Endometrium (tissue), 2 donors: ENCODE measurements around the gene MYO9A.

Source experiments
- FAIRE-seq: peaks from 2 replicates; lab custom pipeline; 2012; peaks lifted over from hg19 to GRCh38; lab: Jason Lieb, UNC
- donor health status: control.
- donor health status: control.

MYO9A gene

DNA sequence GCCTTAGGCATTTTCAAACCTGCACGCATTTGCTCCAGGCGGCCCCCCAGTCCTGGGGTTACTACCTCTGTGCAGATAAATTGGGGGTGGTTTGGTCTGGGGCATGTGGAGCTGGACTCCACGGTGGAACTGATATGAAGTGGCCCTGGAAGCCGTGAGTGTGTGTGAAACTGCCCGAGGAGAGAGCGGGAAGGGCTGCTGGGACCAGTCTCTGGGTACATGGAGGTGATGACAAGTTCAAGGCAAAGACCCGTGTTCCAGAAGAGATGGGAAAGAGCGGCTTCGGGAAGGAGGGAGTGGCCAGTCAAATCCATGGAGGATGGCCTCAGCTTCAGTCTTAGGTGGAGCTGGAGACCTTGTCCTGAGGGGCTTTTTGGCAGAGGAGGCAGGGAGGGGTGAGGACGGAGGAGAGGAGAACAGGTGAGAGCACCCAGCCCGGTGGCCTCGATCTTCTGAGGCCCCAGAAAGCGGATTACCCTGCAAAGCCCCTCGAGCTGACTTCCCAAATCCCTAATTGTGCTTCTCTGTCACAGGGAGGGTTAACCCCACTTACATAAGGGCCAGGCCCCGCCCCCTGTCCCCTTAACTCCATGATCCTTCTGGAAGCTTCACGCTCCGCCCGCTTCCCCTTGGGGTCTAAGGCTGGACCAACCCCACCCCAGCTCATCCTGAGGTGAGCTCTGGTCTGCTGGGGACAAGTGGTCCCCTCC, 309.5 kb downstream of the MYO9A start:
- no peak for FAIRE-seq

- FAIRE-seq: no peak
Measured at GRCh38 chr15:71807691-71808091, 310.3 kb downstream of the MYO9A start.

DNA sequence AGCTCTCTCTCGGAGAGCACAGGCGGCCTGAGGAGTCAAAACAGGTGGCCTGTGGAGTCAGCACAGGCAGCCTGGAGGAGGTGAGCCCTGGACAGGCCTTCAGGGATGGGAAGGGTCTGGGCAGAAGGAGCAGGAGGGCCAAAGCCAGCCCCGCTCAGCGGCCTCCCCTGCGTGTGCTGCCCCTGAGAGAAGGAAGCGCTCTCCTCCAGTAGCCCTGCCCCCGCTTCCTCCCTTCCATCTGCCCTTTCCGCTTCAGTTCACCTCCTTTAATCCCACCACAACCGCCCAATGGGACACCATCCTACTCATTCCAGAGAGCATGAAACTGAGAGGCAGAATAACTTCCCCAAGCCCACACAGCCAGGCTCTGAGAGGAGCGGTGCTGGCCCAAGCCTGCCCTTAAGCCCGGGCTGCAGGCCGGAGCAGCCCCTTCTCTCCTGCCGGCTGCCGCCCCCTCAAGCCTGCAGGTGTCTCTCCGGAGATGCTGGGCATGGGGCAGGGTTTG, 310.8 kb downstream of the MYO9A start:
- FAIRE-seq: no peak

- no peak for FAIRE-seq
Measured at GRCh38 chr15:71806452-71806931, 311.5 kb downstream of the MYO9A start.

DNA sequence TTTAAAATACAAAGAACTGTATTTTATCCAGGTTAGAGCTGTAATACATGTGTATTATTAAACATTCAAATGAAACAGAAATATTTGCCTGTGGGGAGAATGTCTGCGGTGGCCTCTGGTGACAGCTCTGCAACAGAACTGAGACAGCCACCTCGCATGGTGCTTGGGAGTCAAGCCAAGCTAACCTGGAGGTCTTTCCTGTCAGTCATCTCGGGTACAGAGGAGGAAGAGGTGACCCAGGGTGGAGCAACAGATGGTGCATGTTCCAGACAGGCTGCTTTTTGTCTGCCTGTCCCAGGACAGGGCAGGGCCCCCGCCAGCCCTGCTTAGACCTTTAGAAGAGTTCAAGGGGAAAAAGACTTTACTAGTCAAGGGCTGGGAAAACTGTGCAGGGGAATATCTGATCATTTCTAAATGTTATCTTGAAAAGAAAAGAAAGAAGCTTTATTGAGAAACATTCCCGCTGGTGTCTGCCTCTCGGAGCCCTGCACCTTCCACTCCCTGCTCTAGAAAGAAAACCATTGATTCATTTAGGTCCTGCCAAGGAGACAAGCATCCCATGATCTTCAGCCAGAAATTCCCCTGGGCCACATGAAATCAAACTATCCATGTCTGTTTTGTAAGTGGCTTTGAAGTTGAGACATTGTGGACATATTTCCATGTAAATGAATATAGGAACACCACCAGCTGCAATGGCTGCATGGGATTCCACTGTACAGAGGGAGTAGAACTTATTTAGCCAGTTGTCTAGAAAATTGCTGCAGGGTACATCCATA, 313.1 kb downstream of the MYO9A start:
- FAIRE-seq: no peak

DNA sequence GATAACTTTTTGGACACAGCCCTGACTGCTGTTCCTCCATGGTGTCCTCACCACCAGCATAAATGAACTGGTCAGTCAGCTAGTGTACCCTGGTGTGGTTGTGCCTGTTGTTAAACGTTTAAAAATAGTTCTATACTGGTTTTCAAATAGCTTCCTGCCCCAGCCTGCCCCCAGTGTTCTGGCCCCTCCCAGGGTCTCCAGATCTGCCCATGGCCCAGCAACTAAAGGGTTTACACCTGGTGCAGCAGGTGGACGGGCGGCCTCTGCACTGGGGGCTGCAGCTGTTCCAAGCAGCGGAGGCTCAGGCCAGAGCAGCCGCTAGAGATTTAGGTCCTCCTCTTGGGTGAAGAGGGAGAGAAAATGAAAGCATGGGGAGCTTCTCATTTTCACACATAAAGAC, 313.7 kb downstream of the MYO9A start:
- no peak for FAIRE-seq

DNA sequence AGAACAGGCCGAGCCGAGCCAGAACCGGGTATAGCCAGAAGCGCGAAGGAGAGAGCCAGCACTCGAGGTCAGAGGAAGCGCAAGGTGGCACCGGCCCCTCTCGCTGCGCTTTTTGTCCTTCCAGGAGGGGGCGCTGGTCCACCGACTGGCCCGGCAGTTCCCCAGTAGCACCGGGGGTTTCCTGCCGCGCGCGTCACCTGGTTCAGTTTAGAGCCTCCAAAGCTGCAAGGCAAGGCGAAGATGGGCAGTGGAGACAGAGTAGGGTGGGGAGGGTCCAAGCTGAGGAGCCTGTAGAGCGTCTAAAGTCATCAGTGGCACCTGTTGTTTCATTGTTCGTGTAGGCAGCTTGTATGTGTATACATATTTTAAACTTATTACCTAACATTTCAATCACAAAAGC, 315.2 kb downstream of the MYO9A start:
- no peak for FAIRE-seq

GRCh38 chr15:71801935-71802655, 315.9 kb downstream of the MYO9A start:
- no peak for FAIRE-seq

GRCh38 chr15:71800835-71801745, 316.9 kb downstream of the MYO9A start:
- peak; percentile 90 for FAIRE-seq

- no peak for FAIRE-seq
Measured at GRCh38 chr15:71800190-71800589, 317.8 kb downstream of the MYO9A start.

DNA sequence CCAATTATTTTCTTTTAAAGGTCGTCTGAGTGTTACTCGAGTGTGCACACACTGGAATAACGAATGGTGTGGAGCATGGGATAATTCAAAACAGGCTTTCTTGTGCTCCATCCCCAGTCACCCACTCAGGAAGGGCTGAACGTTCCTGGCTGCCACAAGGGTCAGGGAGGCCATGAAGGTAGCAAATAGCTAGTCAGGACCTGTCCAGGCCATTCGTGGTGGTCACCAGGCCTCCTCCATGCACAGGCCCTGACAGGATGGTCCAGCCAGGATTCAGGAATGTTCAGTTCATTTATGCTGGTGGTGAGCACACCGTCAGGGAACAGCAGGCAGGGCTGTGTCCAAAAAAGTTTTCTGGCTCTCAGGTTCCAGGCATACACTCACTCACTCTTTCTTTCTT, 319.3 kb downstream of the MYO9A start:
- FAIRE-seq: no peak

- no peak for FAIRE-seq
Measured at GRCh38 chr15:71792521-71792920, 325.4 kb downstream of the MYO9A start.

GRCh38 chr15:71791975-71792374, 326.0 kb downstream of the MYO9A start:
- FAIRE-seq: no peak

- no peak for FAIRE-seq
Measured at GRCh38 chr15:71790081-71790480, 327.9 kb downstream of the MYO9A start.

DNA sequence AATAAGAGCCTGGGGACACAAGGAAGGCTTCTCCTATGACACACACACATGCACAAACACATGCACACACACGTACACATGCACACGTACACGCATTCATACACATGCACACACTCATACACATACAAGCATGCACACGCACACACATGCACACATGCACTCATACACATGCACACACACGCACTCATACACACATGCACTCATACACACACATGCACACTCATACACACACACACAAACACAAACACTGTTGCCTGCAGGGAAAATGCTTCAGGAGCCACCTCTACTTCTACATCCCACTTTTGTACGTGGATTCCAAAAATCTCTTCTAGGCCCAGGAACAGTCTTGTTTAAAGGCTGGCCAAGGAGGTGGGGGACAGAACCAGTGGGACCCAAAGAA, 328.3 kb downstream of the MYO9A start:
- no peak for FAIRE-seq

GRCh38 chr15:71788646-71789579, 329.0 kb downstream of the MYO9A start:
- FAIRE-seq: no peak

- FAIRE-seq: no peak
Measured at GRCh38 chr15:71786673-71787072, 331.3 kb downstream of the MYO9A start.

DNA sequence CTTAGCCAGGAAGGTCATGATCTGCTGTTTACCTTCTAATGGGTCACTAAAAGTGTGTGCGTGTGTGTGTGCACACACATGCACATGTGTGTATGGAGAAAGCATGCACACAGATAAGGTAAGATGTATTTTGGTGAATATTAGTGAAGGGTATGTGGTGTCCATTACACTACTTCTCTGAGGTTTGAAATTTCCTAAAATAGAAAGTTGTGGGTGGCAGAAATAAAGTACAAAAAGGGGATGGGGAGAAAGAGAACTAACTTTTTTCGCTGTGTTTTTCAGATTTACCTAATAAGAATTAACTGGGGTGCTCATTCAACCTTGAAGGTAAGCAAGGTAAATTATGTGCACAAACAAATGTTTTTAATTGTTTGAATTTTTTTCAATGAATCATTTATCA, 332.0 kb downstream of the MYO9A start:
- no peak for FAIRE-seq

GRCh38 chr15:71784719-71785118, 333.2 kb downstream of the MYO9A start:
- FAIRE-seq: no peak

GRCh38 chr15:71782422-71783165, 335.4 kb downstream of the MYO9A start:
- FAIRE-seq: no peak
